BJ (cell line): ENCODE data around the gene EXOSC2. TPM values are rescaled to one million over a fixed set of nuclear protein-coding genes. Genes with fewer than 3 reads are reported as not detected.
A peak's percentile ranks its signal among the peaks of the same experiment; 100 is the strongest.

ENCODE experiments used
- CTCF ChIA-PET: fragments of 350-600 bp; formaldehyde crosslinking; extraction: SDS; loops from one replicate; lab custom pipeline; 2021; ENCODE audit warnings: antibody characterized with exemption, inconsistent platforms; lab: Yijun Ruan, JAX
- POLR2A ChIA-PET: fragments of 300-600 bp; sonication (Branson Sonifier 250); formaldehyde crosslinking; extraction: SDS; loops from one replicate; lab custom pipeline; 2021; ENCODE audit warnings: antibody characterized with exemption; lab: Charles Lee
- DNase-seq: peaks from one replicate; pipeline ENCODE4 v3.0.0-alpha.2; 2011; ENCODE audit warnings: low read depth
- H3K27me3 ChIP-seq: 2 replicates; pipeline ENCODE4 v1.6.0; 2011; ENCODE audit warnings: low read length; ENCODE audit not compliant: control insufficient read depth, insufficient read depth
- H3K36me3 ChIP-seq: 2 replicates; pipeline ENCODE4 v1.5.1; 2011; ENCODE audit warnings: low read length; ENCODE audit not compliant: control insufficient read depth, insufficient read depth
- H3K4me3 ChIP-seq: 2 replicates; pipeline ENCODE4 v1.5.1; 2011; ENCODE audit warnings: low read depth, mild to moderate bottlenecking, control low read depth, low read length
- polyA minus RNA-seq: library from RNA; depleted of rRNA, polyadenylated mRNA; stranded (reverse); fragments of >200 nt; gene quantifications from 2 replicates; pipeline ENCODE4 v1.2.3, GENCODE V29; 2011; rRNA and poly(A)+ RNA removed
- polyA plus RNA-seq: library from polyadenylated mRNA; depleted of rRNA; stranded (reverse); fragments of >200 nt; gene quantifications from 2 replicates; pipeline ENCODE4 v1.2.3, GENCODE V29; 2011; rRNA removed
- TF ChIP-seq, protein P1 (sequence below): IDR thresholded peaks from 2 replicates; pipeline ENCODE4 v1.5.1; 2011; ENCODE audit warnings: low read depth, mild to moderate bottlenecking, control low read depth, inconsistent platforms, low read length, moderate library complexity; ENCODE audit not compliant: insufficient read depth

Gene EXOSC2, protein sequence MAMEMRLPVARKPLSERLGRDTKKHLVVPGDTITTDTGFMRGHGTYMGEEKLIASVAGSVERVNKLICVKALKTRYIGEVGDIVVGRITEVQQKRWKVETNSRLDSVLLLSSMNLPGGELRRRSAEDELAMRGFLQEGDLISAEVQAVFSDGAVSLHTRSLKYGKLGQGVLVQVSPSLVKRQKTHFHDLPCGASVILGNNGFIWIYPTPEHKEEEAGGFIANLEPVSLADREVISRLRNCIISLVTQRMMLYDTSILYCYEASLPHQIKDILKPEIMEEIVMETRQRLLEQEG
- 19.8 and 20.3 TPM in 2 replicates for polyA plus RNA-seq
- 12.2 and 15.2 TPM in 2 replicates for polyA minus RNA-seq

DNA sequence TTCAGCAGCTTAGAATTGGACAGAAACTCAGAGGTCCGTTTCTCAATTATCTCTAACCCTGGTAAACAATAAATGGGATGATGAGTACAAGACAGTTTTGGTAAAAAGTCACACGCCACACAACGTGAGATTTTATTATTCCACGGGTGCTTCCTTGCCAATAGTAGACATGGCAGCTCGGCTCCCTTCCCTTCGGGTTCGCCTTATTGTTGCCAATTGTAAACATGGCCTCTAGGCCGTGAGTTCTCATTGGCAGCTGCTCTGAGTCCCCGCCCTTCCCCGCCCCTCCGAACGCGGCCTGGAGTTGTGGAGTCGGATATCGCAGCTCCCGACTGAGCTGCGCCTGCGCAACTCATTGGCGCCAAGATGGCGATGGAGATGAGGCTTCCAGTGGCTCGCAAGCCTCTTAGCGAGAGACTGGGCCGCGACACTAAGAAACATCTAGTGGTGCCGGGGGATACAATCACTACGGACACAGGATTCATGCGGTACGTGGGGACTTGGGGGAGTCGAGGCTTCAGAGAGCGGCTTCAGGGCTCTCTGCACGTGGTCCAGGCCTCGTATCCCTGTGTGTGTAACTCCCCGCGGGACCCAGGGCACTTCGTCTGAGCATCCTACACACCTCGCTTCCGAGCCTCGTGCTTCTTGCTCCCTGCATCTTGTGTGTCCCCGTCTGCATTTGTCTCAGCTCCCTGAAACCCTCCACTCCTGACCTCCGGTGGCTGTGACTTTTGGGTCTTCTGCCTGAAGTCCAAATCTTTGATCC lies at the start of gene EXOSC2:
TSS of gene EXOSC2 (plus strand) at position 355 of the 766 bp plus-strand sequence. CDS start at position 367, 12 bp downstream.
- peak; percentile 94 for DNase-seq
- CTCF ChIA-PET: interaction anchor here (0.7 to 2.6 kb wide), 7 partner anchors 8 to 353 kb away, joined by 3 to 17 read pairs (median 3); no protein-coding TSS in a partner anchor
- POLR2A ChIA-PET: no interaction called here
- Histone ChIP-seq H3K27me3 (no peaks in the 10 kb centered on the region), H3K36me3 (peaks cover 4% of the 10 kb centered on the region; the same call in 1 of the 2 replicates), H3K4me3 (peak within 1 kb of the TSS; percentile 87)
- TF ChIP-seq, protein P1, sequence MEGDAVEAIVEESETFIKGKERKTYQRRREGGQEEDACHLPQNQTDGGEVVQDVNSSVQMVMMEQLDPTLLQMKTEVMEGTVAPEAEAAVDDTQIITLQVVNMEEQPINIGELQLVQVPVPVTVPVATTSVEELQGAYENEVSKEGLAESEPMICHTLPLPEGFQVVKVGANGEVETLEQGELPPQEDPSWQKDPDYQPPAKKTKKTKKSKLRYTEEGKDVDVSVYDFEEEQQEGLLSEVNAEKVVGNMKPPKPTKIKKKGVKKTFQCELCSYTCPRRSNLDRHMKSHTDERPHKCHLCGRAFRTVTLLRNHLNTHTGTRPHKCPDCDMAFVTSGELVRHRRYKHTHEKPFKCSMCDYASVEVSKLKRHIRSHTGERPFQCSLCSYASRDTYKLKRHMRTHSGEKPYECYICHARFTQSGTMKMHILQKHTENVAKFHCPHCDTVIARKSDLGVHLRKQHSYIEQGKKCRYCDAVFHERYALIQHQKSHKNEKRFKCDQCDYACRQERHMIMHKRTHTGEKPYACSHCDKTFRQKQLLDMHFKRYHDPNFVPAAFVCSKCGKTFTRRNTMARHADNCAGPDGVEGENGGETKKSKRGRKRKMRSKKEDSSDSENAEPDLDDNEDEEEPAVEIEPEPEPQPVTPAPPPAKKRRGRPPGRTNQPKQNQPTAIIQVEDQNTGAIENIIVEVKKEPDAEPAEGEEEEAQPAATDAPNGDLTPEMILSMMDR: no peak

DNA sequence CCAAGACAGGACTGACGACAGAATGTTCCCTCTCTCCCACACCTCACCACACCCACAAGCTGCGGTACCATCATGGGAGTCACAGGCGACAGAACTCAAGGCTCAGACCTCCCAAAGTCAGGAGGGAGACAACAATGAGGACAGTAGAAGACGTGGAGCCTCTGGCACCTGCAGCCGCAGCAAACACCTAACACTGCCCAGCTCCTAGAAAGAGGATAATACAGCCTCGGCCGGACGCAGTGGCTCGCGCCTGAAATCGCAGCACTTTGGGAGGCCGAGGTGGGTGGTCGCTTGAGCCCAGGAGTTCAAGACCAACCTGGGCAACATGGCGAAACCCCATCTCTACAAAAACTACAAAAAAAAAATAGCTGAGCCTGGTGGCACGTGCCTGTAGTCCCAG lies 42.4 kb upstream of the EXOSC2 start:
- TF ChIP-seq, protein P1: no peak
- ChIA-PET POLR2A (no interaction called here), CTCF (no interaction called here)
- Histone ChIP-seq H3K36me3 (no peaks in the 10 kb centered on the region), H3K27me3 (peaks cover 3% of the 10 kb centered on the region), H3K4me3 (no peak overlapping the region)
- no peak for DNase-seq

DNA sequence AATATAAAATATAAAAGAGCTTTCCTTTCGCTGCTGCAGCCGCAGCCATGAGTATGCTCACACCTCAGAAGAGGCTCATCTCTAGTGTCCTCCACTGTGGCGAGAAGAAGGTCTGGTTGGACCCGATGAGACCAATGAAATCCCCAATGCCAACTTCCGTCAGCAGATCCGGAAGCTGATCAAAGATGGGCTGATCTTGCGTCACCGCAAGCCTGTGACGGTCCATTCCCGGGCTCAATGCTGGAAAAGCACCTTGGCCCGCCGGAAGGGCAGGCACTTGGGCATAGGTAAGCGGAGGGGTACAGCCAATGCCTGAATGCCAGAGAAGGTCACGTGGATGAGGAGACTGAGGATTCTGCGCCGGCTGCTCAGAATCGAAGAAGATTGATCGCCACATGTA lies 41.8 kb upstream of the EXOSC2 start:
- no peaks in the 10 kb centered on the region for H3K36me3 ChIP-seq
- peaks cover 8% of the 10 kb centered on the region for H3K27me3 ChIP-seq
- TF ChIP-seq, protein P1: no peak
- DNase-seq: no peak
- H3K4me3 ChIP-seq: no peak overlapping the region
- CTCF ChIA-PET: no interaction called here
- POLR2A ChIA-PET: no interaction called here

DNA sequence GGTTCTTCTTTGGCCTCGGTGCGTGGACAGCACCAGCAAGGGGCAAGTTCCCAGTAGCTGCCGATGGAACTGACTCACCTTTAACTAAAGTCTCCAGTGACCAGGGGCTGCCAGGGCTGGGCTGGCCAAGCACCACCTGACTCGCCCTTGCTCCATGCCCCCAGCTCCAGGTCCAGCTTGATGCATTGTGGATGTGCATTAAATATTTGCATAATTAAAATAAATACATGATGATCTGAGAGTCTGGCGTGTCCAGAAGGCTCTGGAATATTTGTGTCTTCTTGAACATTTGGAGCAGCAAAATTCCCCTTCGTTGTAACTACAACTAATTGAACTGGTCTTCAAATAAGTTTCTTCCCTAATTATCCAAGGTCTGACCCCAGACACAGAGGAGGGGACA lies 38.7 kb upstream of the EXOSC2 start:
- H3K4me3 ChIP-seq: no peak overlapping the region
- TF ChIP-seq, protein P1: no peak
- H3K36me3 ChIP-seq: no peaks in the 10 kb centered on the region
- ChIA-PET CTCF (interaction anchor here (1.4 kb wide), 1 partner anchor 29 kb away, joined by 3 read pairs; no protein-coding TSS in a partner anchor), POLR2A (no interaction called here)
- DNase-seq: no peak
- H3K27me3 ChIP-seq: peaks cover 23% of the 10 kb centered on the region
